Medulla oblongata (tissue), 1 donor: ENCODE data around the gene CD302.
A peak's percentile ranks its signal among the peaks of the same experiment; 100 is the strongest.
"Not testable (repeated sequence)": the region's sequence is repeated elsewhere in the genome, so short reads cannot be mapped to it uniquely, and the experiment has no call there.

Source experiments
- DNase-seq: peaks from one replicate; pipeline ENCODE4 v3.0.0-alpha.2; 2015; ENCODE audit errors: extremely low spot score

The CD302 gene

GRCh38 chr2:159793326-159793725 is 4.7 kb downstream of the CD302 start:
- DNase-seq = no peak

DNA sequence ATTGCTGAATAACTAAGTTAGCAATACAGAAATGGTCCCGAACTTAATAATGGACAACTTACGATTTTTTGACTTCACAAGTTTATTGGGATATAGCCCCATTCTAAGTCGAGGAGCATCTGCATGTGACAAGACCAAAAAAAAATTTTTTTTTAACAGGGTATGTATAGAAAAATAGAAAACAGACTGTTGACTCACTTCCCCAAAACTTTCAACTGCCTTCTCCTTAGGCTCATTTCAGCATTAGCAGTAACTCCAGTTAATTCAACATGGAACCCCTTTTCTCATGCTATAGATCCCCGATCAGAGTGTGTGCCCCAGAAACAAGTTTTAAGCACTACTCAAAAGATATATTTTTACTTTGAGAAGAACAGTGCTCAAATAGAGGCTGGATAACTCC is 5.4 kb downstream of the CD302 start:
- no peak for DNase-seq

DNA sequence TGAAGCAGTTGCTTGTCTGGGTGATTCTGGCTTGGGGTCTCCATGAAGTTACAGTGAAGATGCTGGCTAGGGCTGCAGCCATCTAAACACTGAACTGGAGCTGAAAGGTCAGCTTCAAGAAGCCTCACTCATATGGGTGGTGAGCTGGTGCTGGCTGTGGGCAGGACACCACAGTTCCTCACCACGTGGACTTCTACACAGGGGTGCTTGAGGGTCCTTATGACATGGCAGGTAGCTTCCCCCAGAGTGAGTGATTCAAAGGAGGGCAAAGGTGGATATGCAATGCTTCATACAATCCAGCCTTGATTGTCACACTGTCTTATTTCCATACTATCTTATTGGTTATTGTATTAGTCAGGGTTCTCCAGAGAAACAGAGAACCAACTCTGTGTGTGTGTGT is 6.0 kb downstream of the CD302 start:
- DNase-seq = no peak

DNA sequence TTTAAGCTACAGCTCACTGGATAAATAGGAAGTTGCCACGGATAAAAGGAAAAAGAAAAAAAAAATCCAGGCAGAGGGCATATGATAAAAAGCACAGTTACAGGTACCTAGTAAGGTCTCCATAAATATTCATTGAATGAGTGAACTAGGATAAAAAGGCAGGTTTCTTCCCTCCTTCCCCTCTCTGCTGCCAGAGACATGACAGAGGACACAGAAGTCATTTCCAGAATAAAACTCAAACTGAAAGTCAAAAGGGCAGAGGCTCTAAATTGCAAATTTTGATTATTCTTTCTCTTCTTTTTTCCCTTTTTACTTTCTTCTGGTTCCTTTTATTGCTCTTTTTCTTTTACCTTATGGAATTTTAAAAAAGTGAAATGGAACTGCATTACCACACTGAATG is 7.7 kb downstream of the CD302 start:
- DNase-seq = no peak

GRCh38 chr2:159788253-159788652 is 9.8 kb downstream of the CD302 start:
- DNase-seq = no peak

- DNase-seq = not testable (repeated sequence)
Observed at GRCh38 chr2:159787647-159788046, 10.4 kb downstream of the CD302 start.

DNA sequence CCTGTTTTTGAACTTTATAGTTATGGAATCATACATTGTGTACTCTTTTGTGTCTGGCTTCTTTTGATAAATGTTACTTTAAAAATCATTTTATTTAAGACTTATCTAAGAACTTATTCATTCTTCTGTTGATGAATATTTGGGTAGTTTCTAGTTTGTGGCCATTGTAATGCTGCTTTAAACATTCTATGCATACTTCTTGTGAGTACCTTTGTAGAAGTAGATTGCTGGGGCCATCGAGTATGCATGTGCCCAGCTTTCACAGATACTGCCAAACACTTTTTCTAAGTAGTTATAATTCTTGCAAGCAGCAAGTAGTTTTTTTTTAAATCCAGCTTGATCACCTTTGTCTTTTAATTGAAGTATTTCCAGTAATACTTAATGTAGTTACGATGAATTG is 11.1 kb downstream of the CD302 start:
- no peak for DNase-seq

GRCh38 chr2:159785195-159785594 is 12.8 kb downstream of the CD302 start:
- DNase-seq = no peak

GRCh38 chr2:159784744-159785143 is 13.3 kb downstream of the CD302 start:
- not testable (repeated sequence) for DNase-seq

DNA sequence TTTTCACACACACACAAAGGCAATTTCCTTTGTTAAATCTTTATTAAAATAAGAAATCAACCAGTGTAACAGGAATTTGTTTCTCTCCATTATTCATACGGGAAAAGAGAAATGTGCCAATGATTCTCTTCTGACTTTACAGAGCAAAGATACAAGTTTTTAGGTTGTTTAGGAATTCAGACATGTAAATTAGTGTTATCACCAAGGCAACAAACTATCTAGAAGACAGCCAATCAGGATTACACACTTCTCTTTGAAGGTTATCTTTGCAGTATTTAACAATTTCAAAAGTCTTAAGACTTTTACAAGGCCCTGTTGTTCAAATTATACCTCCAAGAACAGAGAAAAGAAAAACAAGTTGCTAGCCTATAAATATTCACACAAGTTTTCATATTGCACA is 14.5 kb downstream of the CD302 start:
- DNase-seq = no peak

- no peak for DNase-seq
Observed at GRCh38 chr2:159776321-159776720, 21.7 kb downstream of the CD302 start.

GRCh38 chr2:159775021-159775420 is 23.0 kb downstream of the CD302 start:
- no peak for DNase-seq

DNA sequence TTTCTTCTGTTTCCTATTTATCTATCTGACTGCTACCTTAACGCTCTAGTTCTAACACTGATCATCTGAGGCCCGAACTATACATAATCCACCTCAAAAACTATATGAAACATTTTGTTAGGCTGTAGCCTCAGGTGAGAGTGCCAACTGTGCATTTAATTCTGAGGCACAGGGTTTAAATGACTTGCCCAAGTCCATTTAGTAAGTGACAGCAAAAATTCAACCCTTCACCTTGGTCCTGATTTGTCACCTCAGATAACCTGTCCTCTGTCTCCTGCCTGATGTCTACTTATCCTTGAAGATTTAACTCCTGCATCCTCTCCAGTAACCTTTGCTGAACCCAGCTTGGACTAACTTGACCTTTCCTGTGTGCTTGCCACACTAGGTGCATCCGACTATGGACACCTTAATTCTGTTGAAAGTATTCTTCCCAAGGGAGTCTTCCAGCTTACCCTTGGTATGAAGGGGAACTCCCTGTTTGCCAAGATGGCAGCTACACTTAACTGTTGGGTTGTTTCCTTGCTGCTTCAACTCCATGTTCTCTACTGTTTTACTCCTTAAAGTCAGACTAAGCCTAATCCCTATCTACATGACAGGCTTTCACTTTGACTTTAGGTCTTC is 23.5 kb downstream of the CD302 start:
- no peak for DNase-seq

GRCh38 chr2:159773886-159774285 is 24.1 kb downstream of the CD302 start:
- no peak for DNase-seq

DNA sequence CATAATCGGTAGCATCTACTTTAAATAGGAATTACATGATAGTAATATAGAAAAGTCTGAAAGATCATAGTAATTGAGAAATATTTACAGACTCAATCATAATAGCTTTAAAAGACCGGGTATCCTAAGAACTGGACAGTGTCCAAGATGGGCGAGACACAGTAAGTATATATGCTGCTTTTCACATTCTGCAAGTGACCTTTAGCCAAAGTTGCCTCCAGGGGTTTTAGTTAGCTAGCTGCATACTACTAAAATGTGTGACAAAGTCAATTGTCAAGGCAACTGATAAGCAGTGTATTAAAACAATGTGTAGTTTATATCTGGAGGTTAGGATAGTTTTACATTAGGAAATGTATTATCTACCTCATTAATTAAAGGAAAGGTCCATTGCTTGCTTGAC is 24.6 kb downstream of the CD302 start:
- DNase-seq = no peak

DNA sequence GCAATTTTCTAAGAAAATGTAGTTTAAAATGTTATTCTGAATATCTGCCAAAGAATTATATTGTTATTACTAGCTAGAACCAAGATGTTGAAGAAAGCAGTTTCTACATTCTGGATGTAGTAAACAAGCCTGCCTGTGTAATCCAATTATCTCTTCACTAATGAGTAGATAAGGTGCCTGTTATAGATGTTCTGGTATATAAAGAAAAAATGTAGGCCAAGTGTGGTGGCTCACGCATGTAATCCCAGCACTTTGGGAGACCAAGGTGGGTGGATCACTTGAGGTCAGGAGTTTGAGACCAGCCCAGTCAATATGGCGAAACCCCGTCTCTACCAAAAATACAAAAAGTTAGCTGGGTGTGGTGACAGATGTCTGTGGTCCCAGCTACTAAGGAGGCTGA is 28.9 kb downstream of the CD302 start:
- DNase-seq = no peak

GRCh38 chr2:159762075-159762474 is 35.9 kb downstream of the CD302 start:
- peak; percentile 28 for DNase-seq

GRCh38 chr2:159760326-159760725 is 37.7 kb downstream of the CD302 start:
- no peak for DNase-seq

- DNase-seq = no peak
Observed at GRCh38 chr2:159759577-159759976, 38.4 kb downstream of the CD302 start.

- no peak for DNase-seq
Observed at GRCh38 chr2:159758686-159759085, 39.3 kb downstream of the CD302 start.

DNA sequence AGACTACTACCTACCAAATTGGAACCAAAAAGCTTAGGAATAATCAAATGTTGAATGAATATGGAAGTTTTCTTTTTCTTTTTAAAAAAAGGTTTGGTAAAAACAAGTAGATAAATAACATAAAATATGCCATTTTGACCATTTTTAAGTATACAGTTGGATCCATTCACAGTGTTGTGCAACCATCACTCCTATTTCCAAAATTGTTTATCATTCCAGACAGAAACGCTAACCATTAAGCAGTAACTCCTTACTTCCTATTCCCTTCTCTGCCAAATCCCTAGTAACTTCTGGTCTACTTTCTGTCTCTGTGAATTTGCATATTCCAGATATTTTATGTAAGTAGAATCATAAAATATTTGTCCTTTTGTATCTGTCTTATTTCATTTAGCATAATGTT is 39.8 kb downstream of the CD302 start:
- DNase-seq = no peak

DNA sequence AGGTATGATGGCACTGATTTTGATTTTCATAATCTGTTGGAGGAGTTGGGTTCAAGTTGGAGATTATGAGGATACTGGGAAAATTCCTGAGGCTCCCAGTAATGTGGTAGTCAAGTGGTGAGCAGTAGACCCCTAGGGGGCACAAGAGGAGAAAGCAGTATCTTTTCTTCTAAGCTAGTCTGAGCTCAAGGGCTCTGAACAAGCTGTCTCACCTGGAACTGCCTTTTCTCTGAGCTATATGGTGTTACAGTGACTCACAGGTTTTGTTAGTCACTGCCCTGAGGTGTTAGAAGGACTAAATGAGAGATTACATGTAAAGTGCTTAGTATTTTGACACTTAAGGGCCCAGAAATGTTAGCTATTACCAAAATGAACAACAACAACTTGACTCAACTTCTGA is 42.2 kb downstream of the CD302 start:
- no peak for DNase-seq

DNA sequence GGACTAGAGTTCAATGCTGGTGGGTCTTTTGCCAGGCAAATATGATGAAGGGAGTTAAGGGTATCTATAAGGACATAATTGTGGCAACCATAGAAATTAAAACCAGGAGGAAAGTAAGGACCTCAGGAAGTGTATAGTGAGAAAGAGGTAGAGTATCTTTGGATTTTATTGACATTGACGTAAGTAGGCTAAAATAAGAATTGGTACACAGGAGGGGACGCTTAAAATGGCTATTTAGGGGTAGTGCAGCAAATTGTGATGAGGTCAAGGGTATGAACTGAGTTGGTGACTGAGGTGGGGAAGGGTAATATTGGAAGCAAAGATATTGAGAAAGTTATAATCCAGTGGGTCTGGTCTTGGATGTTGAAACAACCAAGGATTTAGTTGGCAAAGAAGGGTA is 43.0 kb downstream of the CD302 start:
- DNase-seq = no peak

DNA sequence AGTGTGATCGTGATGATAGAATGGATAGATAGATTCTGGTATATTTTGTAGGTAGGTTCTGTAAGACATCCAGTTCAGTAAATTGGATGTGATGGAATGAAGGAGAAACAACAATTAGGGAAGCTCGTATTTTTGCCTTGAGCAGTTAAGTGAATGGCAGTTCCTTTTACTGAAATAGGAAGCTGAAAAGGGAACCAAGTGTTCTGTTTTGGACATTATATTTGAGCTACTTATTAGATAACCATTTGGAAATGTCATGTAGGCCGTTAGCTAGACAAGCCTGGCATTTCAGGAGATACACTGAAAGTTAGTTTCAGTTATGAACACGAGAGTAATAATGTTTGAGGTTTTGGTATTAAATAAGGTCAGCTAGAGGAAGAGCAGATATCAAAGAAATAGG is 44.2 kb downstream of the CD302 start:
- DNase-seq = peak; percentile 42
